ENCODE results near the gene GRIK4.

Gene GRIK4

DNA sequence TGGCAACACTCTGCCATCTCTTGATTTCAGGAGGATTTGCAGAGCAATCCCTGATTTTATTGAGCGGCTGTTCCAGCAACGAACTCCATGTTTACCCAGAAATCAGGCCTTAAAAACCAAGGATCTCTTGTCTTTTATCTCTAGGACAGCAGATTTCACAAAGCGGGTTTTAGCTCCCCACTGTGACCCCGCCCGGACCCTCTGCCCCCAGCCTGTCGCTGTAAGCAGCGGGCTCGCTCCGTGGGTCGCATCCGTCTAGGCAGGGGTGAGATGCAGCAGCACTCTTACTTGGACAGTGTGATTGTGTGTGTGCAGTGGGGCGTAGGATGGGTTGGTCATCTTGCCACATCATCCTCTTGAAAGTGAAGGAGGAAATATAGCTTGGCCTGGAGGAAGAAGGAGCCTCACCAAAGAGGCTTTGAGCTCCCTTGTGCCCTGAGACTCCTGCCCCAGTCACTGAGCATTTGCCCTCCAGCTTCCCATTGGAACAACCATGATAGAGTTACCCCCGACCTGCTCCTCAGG is 323.2 kb downstream of the GRIK4 start:
- DNase-seq (ENCODE audit: extremely low read depth, low read depth), result no peak

DNA sequence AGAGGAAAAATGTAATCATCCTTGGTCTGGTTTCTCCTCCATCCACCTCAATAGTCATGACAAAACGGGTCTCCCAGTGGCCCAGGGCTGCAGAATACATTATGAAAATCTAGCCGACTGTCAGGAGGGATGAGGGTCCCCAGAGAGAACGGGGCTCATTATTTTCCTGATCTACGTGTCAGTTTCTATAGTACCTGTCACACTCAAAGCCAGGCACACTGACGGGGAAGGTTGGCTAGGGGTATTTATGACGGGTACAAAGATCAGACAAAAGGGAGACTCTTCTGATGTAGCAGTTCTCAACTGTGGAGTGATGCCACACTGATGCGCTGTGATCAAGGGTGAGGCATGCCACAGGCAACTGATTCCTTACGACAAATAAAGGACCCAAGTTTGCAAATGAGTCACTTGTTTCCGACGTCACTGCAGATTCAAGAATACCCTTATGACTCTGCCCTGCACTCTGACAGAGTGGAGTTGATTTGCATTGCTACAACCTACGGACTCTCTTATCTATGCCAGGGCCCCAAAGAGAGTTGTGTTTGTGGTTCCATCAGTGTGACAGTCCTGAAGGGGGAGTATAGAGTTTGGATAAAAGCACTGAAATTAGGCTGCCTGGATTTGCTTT is 324.2 kb downstream of the GRIK4 start:
- DNase-seq (ENCODE audit: extremely low read depth, low read depth), result no peak
- no peak for TF ChIP-seq CTCF (IDR thresholded peaks at IDR 0.05; ENCODE audit: low read depth, low read length)

More for the DNA sequence above, 323.2 kb downstream of the GRIK4 start:
- no peak for TF ChIP-seq CTCF (IDR thresholded peaks at IDR 0.05; ENCODE audit: low read depth, low read length)

DNA sequence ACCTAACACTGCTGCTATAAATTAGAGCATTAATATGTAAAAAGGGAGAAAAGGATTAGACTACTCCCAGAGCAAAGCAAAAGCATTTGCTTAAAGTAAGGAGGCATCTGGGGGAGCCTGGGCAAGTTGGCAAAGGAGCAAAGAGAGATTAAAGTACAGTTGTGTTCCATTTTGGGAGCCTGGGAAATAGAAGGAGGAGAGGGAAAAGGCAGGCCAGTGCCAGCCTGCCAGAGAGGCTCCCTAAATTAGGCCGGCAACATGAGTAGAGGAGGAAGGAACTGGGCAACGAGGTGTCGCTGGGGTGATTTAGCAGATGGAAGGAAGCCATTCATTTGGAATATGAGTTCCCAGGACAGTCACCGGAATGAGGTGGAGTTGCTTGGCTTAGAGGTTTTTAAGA is 326.1 kb downstream of the GRIK4 start:
- DNase-seq (ENCODE audit: extremely low read depth, low read depth), result no peak
- TF ChIP-seq CTCF (IDR thresholded peaks at IDR 0.05; ENCODE audit: low read depth, low read length), result no peak

- no peak for DNase-seq (ENCODE audit: extremely low read depth, low read depth)
- no peak for TF ChIP-seq CTCF (IDR thresholded peaks at IDR 0.05; ENCODE audit: low read depth, low read length)
Measured at GRCh38 chr11:120839201-120839600, 327.7 kb downstream of the GRIK4 start.

DNA sequence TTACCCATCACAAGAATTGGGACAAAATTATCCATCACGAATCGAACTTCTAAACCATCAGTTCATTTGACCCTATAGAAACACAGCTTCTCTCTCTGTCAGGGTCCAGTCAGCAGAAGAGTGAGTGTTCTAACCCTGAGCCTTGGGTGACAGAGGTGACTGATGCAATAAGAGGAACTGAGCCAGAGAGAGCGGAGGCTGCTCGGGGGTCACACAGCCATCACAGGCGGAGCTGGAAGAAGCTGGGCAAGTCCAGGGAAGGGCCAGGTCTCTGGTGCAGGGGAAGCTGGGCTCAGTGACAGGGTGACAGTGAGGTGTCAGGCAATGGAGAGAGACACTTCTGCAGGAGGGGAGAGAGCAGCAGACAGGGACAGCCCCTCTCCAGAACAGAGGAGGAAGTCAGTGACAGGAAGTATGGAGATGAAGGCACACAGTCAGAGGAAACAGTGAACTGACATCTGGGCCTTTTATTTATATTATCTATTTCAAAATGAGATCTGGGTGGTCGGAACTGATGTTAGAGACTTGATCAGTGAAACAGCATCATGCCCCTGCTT is 328.4 kb downstream of the GRIK4 start:
- no peak for DNase-seq (ENCODE audit: extremely low read depth, low read depth)
- no peak for TF ChIP-seq CTCF (IDR thresholded peaks at IDR 0.05; ENCODE audit: low read depth, low read length)

DNA sequence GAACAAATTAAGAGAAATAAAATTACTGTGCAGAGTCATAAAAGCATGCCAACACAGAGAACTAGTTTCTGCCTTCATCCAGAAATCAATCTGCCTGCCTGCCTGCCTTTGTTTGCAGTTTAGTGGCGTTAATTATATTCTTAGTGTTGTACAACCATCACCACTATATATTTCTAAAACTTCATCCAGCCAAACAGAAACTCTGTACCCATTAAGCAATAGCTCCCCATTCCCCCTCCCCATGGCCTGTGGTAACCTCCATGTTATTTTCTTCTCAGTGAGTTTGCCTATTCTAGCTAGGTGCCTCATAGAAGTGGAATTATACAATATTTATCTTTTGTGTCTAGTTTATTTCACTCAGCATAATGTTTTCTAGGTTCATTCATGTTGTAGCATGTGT is 329.1 kb downstream of the GRIK4 start:
- TF ChIP-seq CTCF (IDR thresholded peaks at IDR 0.05; ENCODE audit: low read depth, low read length), result no peak
- no peak for DNase-seq (ENCODE audit: extremely low read depth, low read depth)

DNA sequence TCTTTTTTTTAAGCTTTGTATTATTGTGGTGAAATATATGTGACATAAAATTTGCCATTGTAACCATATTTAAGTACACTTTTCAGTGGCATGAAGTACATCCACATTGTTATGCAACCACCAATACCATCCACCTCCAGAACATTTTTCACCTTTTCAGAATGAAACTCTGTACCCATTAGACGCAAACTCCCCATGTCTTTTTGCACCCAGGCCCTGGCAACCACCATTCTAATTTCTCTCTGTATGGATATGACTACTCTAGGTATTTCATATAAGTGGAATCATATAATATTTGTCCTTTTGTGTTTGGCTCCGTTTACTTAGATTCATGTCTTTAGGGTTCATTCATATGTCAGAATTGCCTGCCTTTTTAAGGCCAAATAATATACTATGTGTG is 329.5 kb downstream of the GRIK4 start:
- no peak for DNase-seq (ENCODE audit: extremely low read depth, low read depth)
- TF ChIP-seq CTCF (IDR thresholded peaks at IDR 0.05; ENCODE audit: low read depth, low read length), result no peak
